ENCODE data around the gene RPL10A. TPM values are rescaled to one million over a fixed set of nuclear protein-coding genes. Genes with fewer than 3 reads are reported as not detected.

Gene RPL10A
- total and polyA plus RNA-seq, 2 of the 8 experiments (the other 6 are each of a cell fraction or from before 2014, with no cell fraction given): 1,893 to 2,948 TPM

- TF ChIP-seq MAX (IDR thresholded peaks at IDR 0.05) (no peak), ASH2L (IDR thresholded peaks at IDR 0.05; ENCODE audit: low read length) (no peak), MAFK (IDR thresholded peaks at IDR 0.05; ENCODE audit: low read depth, low read length) (no peak), SIN3A (conservative IDR thresholded peaks at IDR 0.05 in 1 of 2, IDR thresholded peaks at IDR 0.05 in 1 of 2; ENCODE audit: low read depth in 1 of 2, low read length in 2 of 2) (no peak), RBBP5 (IDR thresholded peaks at IDR 0.05; ENCODE audit: borderline replicate concordance, low read depth, low read length) (no peak), JUN (IDR thresholded peaks at IDR 0.05; ENCODE audit: low read depth, low read length) (no peak), EZH2 (IDR thresholded peaks at IDR 0.05; ENCODE audit: low read depth, low read length, severe bottlenecking) (no peak), CHD1 (IDR thresholded peaks at IDR 0.05; ENCODE audit: low read depth, low read length) (no peak)
These were observed 7.4 kb downstream of the RPL10A start (continued) for GRCh38 chr6:35475573-35475972.

All from H1 (cell line).